Measurements from ENCODE around the gene COMMD1. TPM values are rescaled to one million over a fixed set of nuclear protein-coding genes. Genes with fewer than 3 reads are reported as not detected.

Gene COMMD1
- total RNA-seq, 1 experiment from 2014 or later, result 48.9 TPM

GRCh38 chr2:62042944-62043343, 137.5 kb downstream of the COMMD1 start:
- no peak for DNase-seq
- no peaks in the 10 kb centered on the region for H3K36me3 ChIP-seq

GRCh38 chr2:62045017-62045543, 139.6 kb downstream of the COMMD1 start:
- Histone ChIP-seq H3K9me3 (replicated peaks) (no peaks in the 10 kb centered on the region; the same call in 1 of the 2 replicates), H3K27ac (no peak overlapping the region), H3K4me3 (no peak overlapping the region), H3K4me1 (no peaks in the 10 kb centered on the region), H3K36me3 (no peaks in the 10 kb centered on the region), H3K27me3 (no peaks in the 10 kb centered on the region)
- no peak for DNase-seq

More at GRCh38 chr2:62042944-62043343, 137.5 kb downstream of the COMMD1 start:
- Histone ChIP-seq H3K4me3 (no peak overlapping the region), H3K27me3 (no peaks in the 10 kb centered on the region), H3K4me1 (no peaks in the 10 kb centered on the region), H3K27ac (no peak overlapping the region), H3K9me3 (replicated peaks) (no peaks in the 10 kb centered on the region; the same call in 1 of the 2 replicates)

- no peak overlapping the region for H3K4me3 ChIP-seq
Measured at GRCh38 chr2:62046141-62046540, 140.7 kb downstream of the COMMD1 start.

GRCh38 chr2:62050456-62051045, 145.1 kb downstream of the COMMD1 start:
- H3K4me3 ChIP-seq, result no peak overlapping the region
- no peaks in the 10 kb centered on the region for H3K27me3 ChIP-seq
- no peaks in the 10 kb centered on the region for H3K36me3 ChIP-seq
- H3K9me3 ChIP-seq (replicated peaks), result no peaks in the 10 kb centered on the region; the same call in 1 of the 2 replicates
- no peak for DNase-seq
- peaks cover 6% of the 10 kb centered on the region for H3K4me1 ChIP-seq
- H3K27ac ChIP-seq, result no peak overlapping the region

More at GRCh38 chr2:62046141-62046540, 140.7 kb downstream of the COMMD1 start:
- no peaks in the 10 kb centered on the region for H3K27me3 ChIP-seq
- H3K9me3 ChIP-seq (replicated peaks), result no peaks in the 10 kb centered on the region; the same call in 1 of the 2 replicates
- no peaks in the 10 kb centered on the region for H3K36me3 ChIP-seq
- DNase-seq, result no peak
- H3K4me1 ChIP-seq, result no peaks in the 10 kb centered on the region
- H3K27ac ChIP-seq, result no peak overlapping the region

GRCh38 chr2:62054029-62054791, 148.7 kb downstream of the COMMD1 start:
- Histone ChIP-seq H3K4me1 (peaks cover 6% of the 10 kb centered on the region), H3K4me3 (no peak overlapping the region), H3K9me3 (replicated peaks) (no peaks in the 10 kb centered on the region; the same call in 1 of the 2 replicates), H3K36me3 (no peaks in the 10 kb centered on the region), H3K27ac (no peak overlapping the region), H3K27me3 (no peaks in the 10 kb centered on the region)
- peak in 1 of 2 experiments; percentile 26 for DNase-seq

GRCh38 chr2:62054916-62055450, 149.5 kb downstream of the COMMD1 start:
- H3K4me1 ChIP-seq, result peaks cover 6% of the 10 kb centered on the region
- H3K9me3 ChIP-seq (replicated peaks), result no peaks in the 10 kb centered on the region; the same call in 1 of the 2 replicates
- no peak overlapping the region for H3K27ac ChIP-seq
- no peaks in the 10 kb centered on the region for H3K27me3 ChIP-seq
- no peak overlapping the region for H3K4me3 ChIP-seq
- no peaks in the 10 kb centered on the region for H3K36me3 ChIP-seq
- DNase-seq, result no peak

- no peak for DNase-seq
- H3K27ac ChIP-seq, result no peak overlapping the region
- no peaks in the 10 kb centered on the region for H3K36me3 ChIP-seq
- no peaks in the 10 kb centered on the region; the same call in 1 of the 2 replicates for H3K9me3 ChIP-seq (replicated peaks)
- H3K4me1 ChIP-seq, result peaks cover 6% of the 10 kb centered on the region
- no peaks in the 10 kb centered on the region for H3K27me3 ChIP-seq
- no peak overlapping the region for H3K4me3 ChIP-seq
Measured at GRCh38 chr2:62055724-62056336, 150.4 kb downstream of the COMMD1 start.

GRCh38 chr2:62056341-62056740, 150.9 kb downstream of the COMMD1 start:
- DNase-seq, result no peak
- H3K4me3 ChIP-seq, result no peak overlapping the region
- no peaks in the 10 kb centered on the region for H3K27me3 ChIP-seq
- no peak overlapping the region for H3K27ac ChIP-seq
- peaks cover 6% of the 10 kb centered on the region for H3K4me1 ChIP-seq
- H3K9me3 ChIP-seq (replicated peaks), result no peaks in the 10 kb centered on the region; the same call in 1 of the 2 replicates
- H3K36me3 ChIP-seq, result no peaks in the 10 kb centered on the region

GRCh38 chr2:62065243-62065642, 159.8 kb downstream of the COMMD1 start:
- Histone ChIP-seq H3K36me3 (no peaks in the 10 kb centered on the region), H3K9me3 (replicated peaks) (no peaks in the 10 kb centered on the region), H3K27ac (no peak overlapping the region), H3K4me1 (no peaks in the 10 kb centered on the region), H3K27me3 (no peaks in the 10 kb centered on the region), H3K4me3 (no peak overlapping the region)
- no peak for DNase-seq

- H3K4me1 ChIP-seq, result no peaks in the 10 kb centered on the region
- H3K9me3 ChIP-seq (replicated peaks), result no peaks in the 10 kb centered on the region; the same call in 1 of the 2 replicates
- no peaks in the 10 kb centered on the region for H3K36me3 ChIP-seq
- DNase-seq, result no peak
- no peak overlapping the region for H3K4me3 ChIP-seq
- no peak overlapping the region for H3K27ac ChIP-seq
- no peaks in the 10 kb centered on the region for H3K27me3 ChIP-seq
Measured at GRCh38 chr2:62071126-62071598, 165.7 kb downstream of the COMMD1 start.

GRCh38 chr2:62071760-62072680, 166.5 kb downstream of the COMMD1 start:
- no peak for DNase-seq
- H3K27me3 ChIP-seq, result no peaks in the 10 kb centered on the region
- no peak overlapping the region for H3K4me3 ChIP-seq
- no peaks in the 10 kb centered on the region for H3K36me3 ChIP-seq
- no peaks in the 10 kb centered on the region; the same call in 1 of the 2 replicates for H3K9me3 ChIP-seq (replicated peaks)
- H3K4me1 ChIP-seq, result no peaks in the 10 kb centered on the region
- H3K27ac ChIP-seq, result no peak overlapping the region

- no peak for DNase-seq
- H3K36me3 ChIP-seq, result no peaks in the 10 kb centered on the region
- no peak overlapping the region for H3K4me3 ChIP-seq
- H3K27me3 ChIP-seq, result no peaks in the 10 kb centered on the region
- H3K9me3 ChIP-seq (replicated peaks), result no peaks in the 10 kb centered on the region; the same call in 1 of the 2 replicates
- H3K4me1 ChIP-seq, result no peaks in the 10 kb centered on the region
- no peak overlapping the region for H3K27ac ChIP-seq
Measured at GRCh38 chr2:62074233-62074632, 168.8 kb downstream of the COMMD1 start.

GRCh38 chr2:62076980-62077638, 171.6 kb downstream of the COMMD1 start:
- H3K27me3 ChIP-seq, result no peaks in the 10 kb centered on the region
- no peaks in the 10 kb centered on the region; the same call in 1 of the 2 replicates for H3K9me3 ChIP-seq (replicated peaks)
- no peaks in the 10 kb centered on the region for H3K36me3 ChIP-seq
- no peak for DNase-seq
- H3K4me1 ChIP-seq, result no peaks in the 10 kb centered on the region
- H3K27ac ChIP-seq, result no peak overlapping the region
- no peak overlapping the region for H3K4me3 ChIP-seq

Data from SJCRH30 (cell line).